ENCODE measurements around the gene ALOX5. TPM values are rescaled to one million over a fixed set of nuclear protein-coding genes. Genes with fewer than 3 reads are reported as not detected.
A peak's percentile ranks its signal among the peaks of the same experiment; 100 is the strongest.

ALOX5 gene
- total RNA-seq, 6 donors from 2014 or later, result 113 to 686 (median 280) TPM

DNA sequence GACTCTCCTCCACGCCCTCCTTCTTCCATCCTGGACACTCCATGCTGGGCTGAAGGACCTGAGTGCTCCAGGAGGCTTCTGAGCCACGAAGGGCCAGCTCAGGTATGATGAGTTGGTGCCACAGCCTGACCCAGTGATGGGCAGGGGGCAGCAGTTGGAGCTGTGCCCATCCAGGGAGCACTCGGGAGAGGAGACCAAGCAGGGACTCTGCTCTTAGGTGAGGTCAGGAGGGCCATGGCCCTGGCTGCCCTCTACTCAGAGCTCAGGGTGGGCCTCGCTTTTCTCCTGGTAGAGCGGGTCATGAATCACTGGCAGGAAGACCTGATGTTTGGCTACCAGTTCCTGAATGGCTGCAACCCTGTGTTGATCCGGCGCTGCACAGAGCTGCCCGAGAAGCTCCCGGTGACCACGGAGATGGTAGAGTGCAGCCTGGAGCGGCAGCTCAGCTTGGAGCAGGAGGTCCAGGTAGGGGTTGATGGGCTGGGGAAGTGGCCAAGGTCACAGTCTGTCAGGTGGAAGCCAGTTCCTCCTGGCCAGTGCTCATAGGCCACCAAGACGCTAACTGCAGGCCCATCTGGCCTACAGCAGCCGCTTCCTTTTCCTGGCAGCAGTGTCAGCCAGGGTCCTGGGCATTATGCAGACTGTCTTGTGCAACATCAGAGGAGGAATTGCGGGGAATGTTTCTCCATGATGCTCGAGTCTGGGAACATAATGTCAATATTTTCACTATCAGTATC lies 50.8 kb downstream of the ALOX5 start:
- Histone ChIP-seq H3K27me3 (no peaks in the 10 kb centered on the region), H3K4me1 (peaks cover 18 to 31% (median 23%) of the 10 kb centered on the region in 4 donors), H3K36me3 (peaks cover 0 to 8% (median 2%) of the 10 kb centered on the region in 4 donors), H3K4me3 (no peak overlapping the region), H3K9me3 (no peaks in the 10 kb centered on the region), H3K27ac (peak overlapping the region in 3 of 4 donors; percentile 1 to 10 (median 1))
- ATAC-seq (ENCODE audit: low FRiP score in 2 of 2) (peak; percentile 17 to 41), DNase-seq (peak in 1 of 2 donors; percentile 58)
- WGBS, 2 donors, result 39 to 41% methylated on average over 2 to 11 of the region's 15 CpGs
- TF ChIP-seq POLR2A (IDR thresholded peaks at IDR 0.05) (no peak), POLR2AphosphoS5 (IDR thresholded peaks at IDR 0.05) (peak in 1 of 2 donors; percentile 43), EP300 (IDR thresholded peaks at IDR 0.05) (peak in 1 of 4 donors; percentile 32), CTCF (IDR thresholded peaks at IDR 0.05) (no peak)

- 82 to 94% methylated on average over 9 to 10 of the region's 10 CpGs for WGBS, 2 donors
- H3K4me1 ChIP-seq, result peaks cover 8 to 20% (median 13%) of the 10 kb centered on the region in 4 donors
- TF ChIP-seq POLR2AphosphoS5 (IDR thresholded peaks at IDR 0.05), result no peak
- H3K36me3 ChIP-seq, result peaks cover 0 to 8% (median 2%) of the 10 kb centered on the region in 4 donors
- no peaks in the 10 kb centered on the region for H3K27me3 ChIP-seq
- H3K4me3 ChIP-seq, result no peak overlapping the region
- DNase-seq (no peak), ATAC-seq (ENCODE audit: low FRiP score in 2 of 2) (no peak)
- peak overlapping the region in 1 of 4 donors; percentile 10 for H3K27ac ChIP-seq
- H3K9me3 ChIP-seq, result no peaks in the 10 kb centered on the region
These were observed 51.9 kb downstream of the ALOX5 start for GRCh38 chr10:45425621-45426563.

DNA sequence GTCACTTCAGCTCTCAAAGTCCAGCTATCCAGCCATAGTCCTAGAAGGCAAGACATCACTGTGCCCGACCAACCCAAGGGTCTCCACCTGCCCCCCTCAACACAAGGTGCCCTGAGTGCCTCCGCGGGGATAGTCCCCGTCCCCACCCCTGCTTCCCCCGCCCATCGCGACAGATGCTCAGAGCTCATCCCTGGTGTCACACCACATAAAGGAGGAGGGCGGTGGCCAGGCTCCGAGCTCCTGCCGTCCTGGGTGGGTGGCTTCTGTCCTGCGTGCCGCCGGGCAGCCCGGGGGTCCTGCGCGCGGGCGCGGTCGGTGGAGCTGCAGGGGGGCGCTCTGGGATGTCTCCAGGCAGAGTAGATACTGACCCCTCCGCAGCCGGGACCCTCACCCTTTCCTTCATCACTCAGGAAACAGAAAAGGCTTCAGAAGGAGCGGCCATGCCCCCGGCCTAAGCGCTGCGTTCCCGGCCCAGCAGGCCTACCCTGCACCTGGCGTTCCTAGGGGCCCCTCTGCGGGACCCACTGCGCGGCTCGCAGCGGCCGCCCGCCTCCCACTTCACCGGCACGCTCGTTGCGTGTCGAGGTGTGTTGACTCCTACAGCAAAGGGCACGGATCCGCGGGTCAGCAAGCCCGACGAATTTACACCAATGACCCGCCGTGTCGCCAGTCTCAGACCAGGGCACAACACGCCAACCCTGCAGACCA lies 53.4 kb downstream of the ALOX5 start:
- 28 to 67% methylated on average over 30 to 40 of the region's 50 CpGs for WGBS, 2 donors
- no peak for TF ChIP-seq POLR2AphosphoS5 (IDR thresholded peaks at IDR 0.05)
- TF ChIP-seq POLR2A (IDR thresholded peaks at IDR 0.05), result no peak
- TF ChIP-seq CTCF (IDR thresholded peaks at IDR 0.05), result no peak
- no peak for TF ChIP-seq EP300 (IDR thresholded peaks at IDR 0.05)
- Histone ChIP-seq H3K27me3 (no peaks in the 10 kb centered on the region), H3K4me3 (no peak overlapping the region), H3K36me3 (peaks cover 0 to 8% (median 2%) of the 10 kb centered on the region in 4 donors), H3K9me3 (no peaks in the 10 kb centered on the region), H3K27ac (no peak overlapping the region), H3K4me1 (peaks cover 0 to 11% (median 7%) of the 10 kb centered on the region in 4 donors)
- peak in 1 of 2 donors; percentile 75 for DNase-seq
- ATAC-seq (ENCODE audit: low FRiP score in 2 of 2), result no peak

- ATAC-seq (ENCODE audit: low FRiP score in 2 of 2) (no peak), DNase-seq (no peak)
- H3K36me3 ChIP-seq, result peaks cover 0 to 8% (median 2%) of the 10 kb centered on the region in 4 donors
- WGBS, 2 donors, result 29 to 53% methylated on average over 16 of the region's 16 CpGs
- no peak overlapping the region for H3K27ac ChIP-seq
- no peaks in the 10 kb centered on the region for H3K9me3 ChIP-seq
- H3K4me1 ChIP-seq, result peaks cover 0 to 11% (median 7%) of the 10 kb centered on the region in 4 donors
- no peak overlapping the region for H3K4me3 ChIP-seq
- no peak for TF ChIP-seq POLR2AphosphoS5 (IDR thresholded peaks at IDR 0.05)
- H3K27me3 ChIP-seq, result no peaks in the 10 kb centered on the region
These were observed 54.0 kb downstream of the ALOX5 start for GRCh38 chr10:45427970-45428366.

DNA sequence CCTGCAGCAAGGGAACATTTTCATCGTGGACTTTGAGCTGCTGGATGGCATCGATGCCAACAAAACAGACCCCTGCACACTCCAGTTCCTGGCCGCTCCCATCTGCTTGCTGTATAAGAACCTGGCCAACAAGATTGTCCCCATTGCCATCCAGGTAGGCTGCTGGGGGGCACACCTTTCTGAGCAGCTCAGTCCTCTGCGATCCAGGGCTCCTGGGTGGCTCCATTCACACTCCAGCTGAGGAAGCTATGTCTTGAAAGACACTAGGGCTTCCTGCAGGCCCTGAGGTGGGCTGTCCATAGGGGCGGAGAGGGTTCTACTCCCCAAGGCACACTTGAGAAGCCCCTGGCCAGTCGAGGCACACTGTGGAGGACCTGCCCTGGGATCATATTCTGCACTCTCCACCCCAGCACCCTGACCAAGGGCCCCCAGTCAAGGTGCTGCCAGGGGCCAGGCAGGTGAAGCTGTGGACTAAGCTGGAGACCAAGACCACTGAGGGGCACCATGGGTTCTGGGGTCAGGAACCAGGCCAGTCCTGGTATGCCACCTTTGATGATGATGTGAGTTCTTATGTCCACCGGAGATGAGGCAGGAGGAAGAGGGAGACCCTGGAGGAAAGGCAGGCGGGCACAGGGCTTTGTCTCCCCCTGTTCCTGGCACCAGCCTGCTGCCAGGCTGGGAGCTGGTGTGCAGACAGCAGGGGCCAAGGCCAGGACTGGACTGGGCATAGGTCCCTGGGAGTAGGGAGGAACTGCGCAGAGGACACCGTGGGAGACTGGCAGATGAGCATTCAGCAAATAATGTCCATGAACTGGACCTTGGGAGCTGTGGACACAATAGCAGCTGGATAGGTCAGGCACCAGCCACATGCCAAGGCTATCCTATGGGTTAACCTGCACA lies 54.8 kb downstream of the ALOX5 start:
- Histone ChIP-seq H3K4me3 (no peak overlapping the region), H3K36me3 (peaks cover 0 to 8% (median 2%) of the 10 kb centered on the region in 4 donors), H3K4me1 (peaks cover 0 to 11% (median 7%) of the 10 kb centered on the region in 4 donors), H3K9me3 (no peaks in the 10 kb centered on the region), H3K27me3 (no peaks in the 10 kb centered on the region), H3K27ac (no peak overlapping the region)
- no peak for DNase-seq
- WGBS, 2 donors, result 88 to 89% methylated on average over 5 to 10 of the region's 10 CpGs
- ATAC-seq (ENCODE audit: low FRiP score in 2 of 2), result no peak
- no peak for TF ChIP-seq CTCF (IDR thresholded peaks at IDR 0.05)
- no peak for TF ChIP-seq POLR2AphosphoS5 (IDR thresholded peaks at IDR 0.05)
- TF ChIP-seq EP300 (IDR thresholded peaks at IDR 0.05), result no peak
- no peak for TF ChIP-seq POLR2A (IDR thresholded peaks at IDR 0.05)

Measured in upper lobe of left lung (tissue), 6 donors.